ENCODE measurements around the gene NDUFAF2.

GRCh38 chr5:61142391-61142790 lies 197.4 kb downstream of the NDUFAF2 start:
- no peak for TF ChIP-seq POLR2AphosphoS5 (IDR thresholded peaks at IDR 0.05)
- TF ChIP-seq POLR2A (IDR thresholded peaks at IDR 0.05), result no peak
- no peak for TF ChIP-seq CTCF (IDR thresholded peaks at IDR 0.05)

Measured in prostate gland (tissue), 2 donors.